ENCODE data around the gene SPTBN2. TPM values are rescaled to one million over a fixed set of nuclear protein-coding genes. Genes with fewer than 3 reads are reported as not detected.
A peak's percentile ranks its signal among the peaks of the same experiment; 100 is the strongest.

The SPTBN2 gene
- total and polyA plus RNA-seq, 8 donors = 7.5 to 26.4 (median 9.0) TPM

GRCh38 chr11:66637557-66638176 lies 91.3 kb downstream of the SPTBN2 start:
- H3K27me3 ChIP-seq = no peaks in the 10 kb centered on the region
- peak overlapping the region; percentile 62 to 88 for H3K27ac ChIP-seq
- peak overlapping the region; percentile 65 to 83 for H3K4me3 ChIP-seq
- peaks cover 0 to 55% of the 10 kb centered on the region in 2 donors for H3K36me3 ChIP-seq
- TF ChIP-seq CTCF (IDR thresholded peaks at IDR 0.05) = no peak
- ATAC-seq (peak; percentile 3), DNase-seq (no peak)
- H3K4me1 ChIP-seq = peaks cover 28 to 51% of the 10 kb centered on the region in 2 donors
- intact Hi-C loops (cut with DNase I) = no loop called here
- no peaks in the 10 kb centered on the region for H3K9me3 ChIP-seq

- H3K4me1 ChIP-seq = peaks cover 16 to 38% of the 10 kb centered on the region in 2 donors
- intact Hi-C loops (cut with DNase I) = no loop called here
Observed at GRCh38 chr11:66636411-66636810, 92.6 kb downstream of the SPTBN2 start.

More at GRCh38 chr11:66636411-66636810, 92.6 kb downstream of the SPTBN2 start:
- no peak for DNase-seq
- TF ChIP-seq CTCF (IDR thresholded peaks at IDR 0.05) = no peak
- no peaks in the 10 kb centered on the region for H3K27me3 ChIP-seq
- ATAC-seq = no peak
- H3K27ac ChIP-seq = no peak overlapping the region
- H3K36me3 ChIP-seq = peaks cover 0 to 47% of the 10 kb centered on the region in 2 donors
- no peaks in the 10 kb centered on the region for H3K9me3 ChIP-seq
- no peak overlapping the region for H3K4me3 ChIP-seq

Other genes starting within 250 kb of the SPTBN2 start
- 10 to 100 TPM; 46.4 to 68.1 TPM for gene DPP3, start 248.8 kb downstream of the SPTBN2 start, total RNA-seq
- gene DPP3, start 248.8 kb downstream of the SPTBN2 start, polyA plus RNA-seq (ENCODE audit: insufficient read length in 6 of 6) = 10 to 100 TPM; 15.0 to 20.6 (median 17.1) TPM
- 10 to 100 TPM; 22.8 to 37.3 TPM for gene BBS1, start 218.6 kb downstream of the SPTBN2 start, total RNA-seq
- 10 to 100 TPM; 58.4 to 75.1 (median 64.6) TPM for gene BBS1, start 218.6 kb downstream of the SPTBN2 start, polyA plus RNA-seq (ENCODE audit: insufficient read length in 6 of 6)
- 10 to 100 TPM; 14.3 to 17.0 TPM for gene ZDHHC24, start 183.2 kb downstream of the SPTBN2 start, total RNA-seq
- 1 to 10 TPM; 4.7 to 6.3 (median 5.7) TPM for gene ZDHHC24, start 183.2 kb downstream of the SPTBN2 start, polyA plus RNA-seq (ENCODE audit: insufficient read length in 6 of 6)
- gene ACTN3, start 182.3 kb downstream of the SPTBN2 start, total RNA-seq = under 1 TPM in 1 of 2 donors, not detected in 1; 0.16 TPM
- gene ACTN3, start 182.3 kb downstream of the SPTBN2 start, polyA plus RNA-seq (ENCODE audit: insufficient read length in 6 of 6) = under 1 TPM in 1 of 6 donors, not detected in 5; 0.06 TPM
- 10 to 100 TPM; 10.8 to 23.3 TPM for gene CTSF, start 160.6 kb downstream of the SPTBN2 start, total RNA-seq
- gene CTSF, start 160.6 kb downstream of the SPTBN2 start, polyA plus RNA-seq (ENCODE audit: insufficient read length in 6 of 6) = 10 to 100 TPM; 37.1 to 56.9 (median 47.2) TPM
- under 1 TPM; 0.39 to 0.44 TPM for gene CCDC87, start 136.2 kb downstream of the SPTBN2 start, total RNA-seq
- under 1 TPM; 0.07 to 0.18 (median 0.09) TPM for gene CCDC87, start 136.2 kb downstream of the SPTBN2 start, polyA plus RNA-seq (ENCODE audit: insufficient read length in 6 of 6)
- gene CCS, start 136.0 kb downstream of the SPTBN2 start, total RNA-seq = 10 to 100 TPM; 29.0 to 46.5 TPM
- gene CCS, start 136.0 kb downstream of the SPTBN2 start, polyA plus RNA-seq (ENCODE audit: insufficient read length in 6 of 6) = 100 to 1,000 TPM in 1 of 6 donors, 10 to 100 TPM in 5; 78.1 to 101 (median 84.0) TPM
- gene RBM14, start 112.6 kb downstream of the SPTBN2 start, total RNA-seq = 10 to 100 TPM; 64.2 to 89.1 TPM
- 10 to 100 TPM; 78.3 to 94.1 (median 89.9) TPM for gene RBM14, start 112.6 kb downstream of the SPTBN2 start, polyA plus RNA-seq (ENCODE audit: insufficient read length in 6 of 6)
- 100 to 1,000 TPM; 100 to 103 TPM for gene RBM4, start 90.5 kb downstream of the SPTBN2 start, total RNA-seq
- 100 to 1,000 TPM; 211 to 246 (median 227) TPM for gene RBM4, start 90.5 kb downstream of the SPTBN2 start, polyA plus RNA-seq (ENCODE audit: insufficient read length in 6 of 6)
- 10 to 100 TPM; 15.8 to 16.1 TPM for gene RBM4B, start 51.3 kb downstream of the SPTBN2 start, total RNA-seq
- 10 to 100 TPM; 69.9 to 78.9 (median 73.2) TPM for gene RBM4B, start 51.3 kb downstream of the SPTBN2 start, polyA plus RNA-seq (ENCODE audit: insufficient read length in 6 of 6)
- 10 to 100 TPM; 16.4 to 22.3 TPM for gene RCE1, start 114.2 kb upstream of the SPTBN2 start, total RNA-seq
- 10 to 100 TPM; 17.5 to 22.7 (median 20.3) TPM for gene RCE1, start 114.2 kb upstream of the SPTBN2 start, polyA plus RNA-seq (ENCODE audit: insufficient read length in 6 of 6)
- 10 to 100 TPM; 20.2 to 21.1 TPM for gene LRFN4, start 127.8 kb upstream of the SPTBN2 start, total RNA-seq
- gene LRFN4, start 127.8 kb upstream of the SPTBN2 start, polyA plus RNA-seq (ENCODE audit: insufficient read length in 6 of 6) = 10 to 100 TPM in 3 of 6 donors, 1 to 10 TPM in 3; 6.1 to 15.3 (median 10.2) TPM
- gene PC, start 229.2 kb upstream of the SPTBN2 start, total RNA-seq = 10 to 100 TPM; 20.3 to 27.4 TPM
- 10 to 100 TPM in 5 of 6 donors, 1 to 10 TPM in 1; 7.9 to 12.9 (median 10.3) TPM for gene PC, start 229.2 kb upstream of the SPTBN2 start, polyA plus RNA-seq (ENCODE audit: insufficient read length in 6 of 6)
- gene C11orf86, start 246.1 kb upstream of the SPTBN2 start, total RNA-seq = not detected
- gene C11orf86, start 246.1 kb upstream of the SPTBN2 start, polyA plus RNA-seq (ENCODE audit: insufficient read length in 6 of 6) = not detected